ENCODE results near the gene ANKIB1. TPM values are rescaled to one million over a fixed set of nuclear protein-coding genes. Genes with fewer than 3 reads are reported as not detected.

The ANKIB1 gene
- 48.0 TPM for total RNA-seq
- long read RNA-seq, full-length matches to known transcripts = 3 of 22 reads
- long read RNA-seq, partial matches to known transcripts = 14 of 22 reads
- long read RNA-seq, other reads (novel, unspliced or antisense) = 5 of 22 reads

GRCh38 chr7:92245487-92246359 lies at the start of gene ANKIB1, which contains the start of gene KRIT1:
Gene ANKIB1, plus strand, starts transcription at chr7:92245974. Its CDS starts 49,005 bp downstream, at chr7:92294979.
Gene KRIT1, minus strand, starts transcription at chr7:92245914. Its CDS starts 3,779 bp downstream, at chr7:92242135.
- H3K9me3 ChIP-seq = no peaks in the 10 kb centered on the region
- peaks cover 45% of the 10 kb centered on the region for H3K4me1 ChIP-seq
- peak within 1 kb of the TSS; percentile 87 for H3K4me3 ChIP-seq
- H3K36me3 ChIP-seq = peaks cover 17% of the 10 kb centered on the region
- intact Hi-C loops (cut with DNase I) = no loop called here
- H3K27ac ChIP-seq = peak within 1 kb of the TSS; percentile 94
- TF ChIP-seq CTCF (IDR thresholded peaks at IDR 0.05) = peak; percentile 10
- H3K27me3 ChIP-seq (ENCODE audit: low read depth) = no peaks in the 10 kb centered on the region
- ATAC-seq = peak; percentile 95 to 98
- DNase-seq = peak; percentile 92

GRCh38 chr7:92200791-92201190 lies 45.0 kb upstream of the ANKIB1 start:
- Histone ChIP-seq H3K36me3 (peaks cover 77% of the 10 kb centered on the region), H3K4me3 (no peak overlapping the region), H3K9me3 (no peaks in the 10 kb centered on the region), H3K27me3 (ENCODE audit: low read depth) (no peaks in the 10 kb centered on the region), H3K27ac (no peak overlapping the region), H3K4me1 (no peaks in the 10 kb centered on the region)
- DNase-seq (no peak), ATAC-seq (no peak)
- intact Hi-C loops (cut with DNase I) = no loop called here
- TF ChIP-seq CTCF (IDR thresholded peaks at IDR 0.05) = no peak

GRCh38 chr7:92205987-92206386 lies 39.8 kb upstream of the ANKIB1 start:
- Histone ChIP-seq H3K27me3 (ENCODE audit: low read depth) (no peaks in the 10 kb centered on the region), H3K27ac (no peak overlapping the region), H3K9me3 (peaks cover 6% of the 10 kb centered on the region), H3K4me3 (no peak overlapping the region), H3K4me1 (no peaks in the 10 kb centered on the region), H3K36me3 (peaks cover 73% of the 10 kb centered on the region)
- TF ChIP-seq CTCF (IDR thresholded peaks at IDR 0.05) = no peak
- intact Hi-C loops (cut with DNase I) = no loop called here
- DNase-seq (no peak), ATAC-seq (no peak)

GRCh38 chr7:92206672-92207071 lies 39.1 kb upstream of the ANKIB1 start:
- no peaks in the 10 kb centered on the region for H3K4me1 ChIP-seq
- ATAC-seq (no peak), DNase-seq (no peak)
- no peak for TF ChIP-seq CTCF (IDR thresholded peaks at IDR 0.05)
- no peak overlapping the region for H3K4me3 ChIP-seq
- H3K27ac ChIP-seq = no peak overlapping the region
- intact Hi-C loops (cut with DNase I) = no loop called here
- peaks cover 73% of the 10 kb centered on the region for H3K36me3 ChIP-seq
- peaks cover 6% of the 10 kb centered on the region for H3K9me3 ChIP-seq
- H3K27me3 ChIP-seq (ENCODE audit: low read depth) = no peaks in the 10 kb centered on the region

- no peaks in the 10 kb centered on the region for H3K4me1 ChIP-seq
- no peaks in the 10 kb centered on the region for H3K9me3 ChIP-seq
- no peak for TF ChIP-seq CTCF (IDR thresholded peaks at IDR 0.05)
Measured at GRCh38 chr7:92221766-92222165, 24.0 kb upstream of the ANKIB1 start.

More at GRCh38 chr7:92221766-92222165, 24.0 kb upstream of the ANKIB1 start:
- no peak for ATAC-seq
- Histone ChIP-seq H3K27me3 (ENCODE audit: low read depth) (no peaks in the 10 kb centered on the region), H3K27ac (no peak overlapping the region), H3K4me3 (no peak overlapping the region), H3K36me3 (peaks cover 100% of the 10 kb centered on the region)
- intact Hi-C loops (cut with DNase I) = no loop called here
- DNase-seq = no peak
